A549 (cell line): Measurements from ENCODE around the gene DDX54. TPM values are rescaled to one million over a fixed set of nuclear protein-coding genes. Genes with fewer than 3 reads are reported as not detected.

ENCODE experiments used
- ATAC-seq, 2 experiments: fragments of 200-7000 bp in 1 of 2; fragments of >200 bp in 1 of 2; cut with Nextera tagmentation in 1 of 2; cut with Tn5 transposase in 1 of 2; 3 replicates each; pipeline versions ENCODE4 v1.8.0 to v1.9.1; 2018 to 2020; ENCODE audit warnings: mild to moderate bottlenecking in 1 of 2, moderate library complexity in 1 of 2
- CTCF ChIA-PET: fragments of 300-600 bp; sonication (Branson Sonifier 250); formaldehyde crosslinking; extraction: SDS; loops from one replicate; lab custom pipeline; 2021; ENCODE audit warnings: antibody characterized with exemption, inconsistent platforms; lab: Yijun Ruan, JAX
- POLR2A ChIA-PET: fragments of 350-600 bp; formaldehyde crosslinking; extraction: SDS; loops from one replicate; lab custom pipeline; 2021; ENCODE audit warnings: antibody characterized with exemption, inconsistent platforms; lab: Yijun Ruan, JAX
- DNase-seq, 2 experiments: peaks; one replicate each; pipeline versions ENCODE4 v3.0.0 to v3.0.0-alpha.2; 2011 to 2016; ENCODE audit warnings: low read depth in 1 of 2, low spot score in 1 of 2
- FAIRE-seq: peaks from 2 replicates; lab custom pipeline; 2011; peaks lifted over from hg19 to GRCh38; lab: Jason Lieb, UNC
- H3K27ac ChIP-seq, 2 experiments: fragments of >200 bp; sonication (Bioruptor Twin); formaldehyde crosslinking; 3 replicates each; pipeline ENCODE4 v1.5.1; 2016 to 2017
- H3K4me1 ChIP-seq: fragments of >200 bp; sonication (Bioruptor Twin); formaldehyde crosslinking; 3 replicates; pipeline ENCODE4 v1.6.1; 2016
- H3K4me2 ChIP-seq: fragments of >200 bp; sonication (Bioruptor Twin); formaldehyde crosslinking; 3 replicates; pipeline ENCODE4 v1.6.1; 2016
- H3K4me3 ChIP-seq: fragments of >200 bp; sonication (Bioruptor Twin); formaldehyde crosslinking; 3 replicates; pipeline ENCODE4 v1.5.1; 2016
- H3K9me3 ChIP-seq: fragments of >200 bp; sonication (Bioruptor Twin); formaldehyde crosslinking; 3 replicates; pipeline ENCODE4 v1.6.1; 2016
- CBX8 ChIP-seq: fragments of 200-600 bp; sonication (generic); IDR thresholded peaks from 2 replicates; pipeline ENCODE4 v1.6.1; 2016
- CEBPB ChIP-seq, 2 experiments: fragments of >200 bp in 1 of 2; sonication (Bioruptor Twin) in 1 of 2; formaldehyde crosslinking in 1 of 2; IDR thresholded peaks; 2 replicates each; pipeline ENCODE4 v1.6.1; 2012 to 2016
- CHD4 ChIP-seq: fragments of 200-600 bp; sonication (generic); IDR thresholded peaks from 2 replicates; pipeline ENCODE4 v1.6.1; 2016; ENCODE audit warnings: antibody characterized with exemption, mild to moderate bottlenecking, borderline replicate concordance
- EHMT2 ChIP-seq: fragments of 200-600 bp; sonication (generic); IDR thresholded peaks from 2 replicates; pipeline ENCODE4 v1.6.1; 2016; ENCODE audit warnings: antibody characterized with exemption, low read depth, mild to moderate bottlenecking, moderate library complexity
- FOXS1 ChIP-seq: fragments of 250-450 bp; sonication (Bioruptor Pico); IDR thresholded peaks from 2 replicates; pipeline ENCODE4 v1.5.0; 2020; ENCODE audit warnings: mild to moderate bottlenecking, moderate library complexity
- HDAC2 ChIP-seq: fragments of 200-600 bp; sonication (generic); IDR thresholded peaks from 2 replicates; pipeline ENCODE4 v1.6.1; 2016
- HOXA7 ChIP-seq: fragments of 250-450 bp; sonication (Bioruptor Pico); IDR thresholded peaks from 2 replicates; pipeline ENCODE4 v1.5.0; 2020; ENCODE audit warnings: mild to moderate bottlenecking, moderate library complexity
- JUNB ChIP-seq: fragments of >200 bp; sonication (Bioruptor Twin); formaldehyde crosslinking; IDR thresholded peaks from 2 replicates; pipeline ENCODE4 v1.6.1; 2016
- MAFK ChIP-seq: fragments of 450-650 bp; IDR thresholded peaks from 2 replicates; pipeline ENCODE4 v1.6.1; 2014; ENCODE audit not compliant: partially characterized antibody
- MYC ChIP-seq: IDR thresholded peaks from 2 replicates; pipeline ENCODE4 v1.6.1; 2012; ENCODE audit warnings: mild to moderate bottlenecking, inconsistent platforms, low read length, improper control_type of control experiment, borderline replicate concordance
- NFE2L2 ChIP-seq: fragments of 150-350 bp; conservative IDR thresholded peaks from 2 replicates; pipeline ENCODE4 v1.6.1; 2014; ENCODE audit warnings: low read length
- TFCP2L1 ChIP-seq: fragments of 250-450 bp; sonication (Bioruptor Pico); IDR thresholded peaks from 2 replicates; pipeline ENCODE4 v1.5.0; 2021; ENCODE audit warnings: mild to moderate bottlenecking
- ZC3H11A ChIP-seq: fragments of 450-650 bp; IDR thresholded peaks from 2 replicates; pipeline ENCODE4 v1.6.1; 2014; ENCODE audit warnings: antibody characterized with exemption, mild to moderate bottlenecking
- WGBS: methylation state at CpG from one replicate; pipeline ENCODE4 v1.1.6; 2017; ENCODE audit errors: missing lambda C conversion rate; 5-methylcytosine and 5-hydroxymethylcytosine counted together
- polyA plus RNA-seq, 4 experiments: library from polyadenylated mRNA; depleted of rRNA in 3 of 4; stranded (reverse); fragments of >200 nt; fragmentation: RNase III in 1 of 4; extraction: RNeasy Plus Mini Kit Qiagen cat#74134 plus additional on column Dnase treatment in 1 of 4; gene quantifications; 2 replicates in 3 of 4; 3 replicates in 1 of 4; pipeline ENCODE4 v1.2.3, GENCODE V29; 2011 to 2017
- TF ChIP-seq, protein P1 (sequence below): fragments of >200 bp; sonication (Bioruptor Twin); formaldehyde crosslinking; IDR thresholded peaks from 2 replicates; pipeline ENCODE4 v1.6.1; 2016
- TF ChIP-seq, protein P2 (sequence below): fragments of 250-450 bp; sonication (Bioruptor Pico); IDR thresholded peaks from 2 replicates; pipeline ENCODE4 v1.5.0; 2021; ENCODE audit warnings: mild to moderate bottlenecking, moderate library complexity, borderline replicate concordance
- TF ChIP-seq, protein P3 (sequence below): fragments of 200-600 bp; sonication (generic); IDR thresholded peaks from 2 replicates; pipeline ENCODE4 v1.6.1; 2016; ENCODE audit warnings: antibody characterized with exemption, mild to moderate bottlenecking, moderate library complexity
- TF ChIP-seq, protein P4 (sequence below): IDR thresholded peaks from 2 replicates; pipeline ENCODE4 v1.6.1; 2012
- TF ChIP-seq, protein P5 (sequence below): fragments of >200 bp; sonication (Bioruptor Twin); formaldehyde crosslinking; IDR thresholded peaks from 3 replicates; pipeline ENCODE4 v1.6.1; 2016

DDX54 gene
- polyA plus RNA-seq, 2 of the 4 experiments (the other 2 are of a cell fraction), result 62.4 to 64.5 TPM

DNA sequence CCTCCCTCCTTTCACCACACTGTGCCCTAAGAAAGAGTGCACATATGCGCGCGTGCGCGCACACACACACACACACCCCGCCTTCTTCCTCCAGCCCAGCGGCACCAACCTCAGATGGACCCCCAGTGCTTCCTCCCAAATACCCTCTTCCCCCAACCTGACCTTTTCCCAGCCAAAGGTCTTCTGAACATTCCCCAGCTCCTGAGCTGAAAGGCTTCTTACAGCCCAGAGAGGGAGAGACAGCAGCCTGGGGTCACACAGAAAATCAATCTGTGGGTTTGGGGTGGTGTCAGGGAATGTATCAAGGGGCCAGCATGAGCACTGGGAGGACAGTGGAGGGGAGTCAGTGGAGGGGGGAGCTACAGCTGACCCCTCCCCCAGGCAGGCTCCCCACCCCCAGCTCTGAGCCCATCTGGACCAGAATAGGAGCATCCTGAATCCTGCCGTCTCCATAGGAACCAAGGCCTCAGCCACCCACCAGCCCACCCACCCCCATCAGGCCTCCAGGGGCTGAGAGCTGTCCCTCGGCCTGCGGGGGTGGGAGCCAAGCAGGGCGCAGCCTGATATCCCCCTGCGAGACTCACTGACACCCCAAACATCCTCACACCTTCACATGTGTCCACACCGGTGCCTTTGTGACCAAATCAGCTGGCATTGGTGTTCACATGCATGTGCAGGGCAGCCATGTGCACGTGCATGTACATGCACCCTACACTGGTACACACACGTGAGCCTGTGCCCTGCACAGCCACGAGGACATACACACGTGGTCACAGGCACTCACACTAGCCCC, 55.4 kb downstream of the DDX54 start:
- Histone ChIP-seq H3K4me1 (peaks cover 3% of the 10 kb centered on the region; the same call in 1 of the 3 replicates), H3K4me2 (no peak overlapping the region), H3K27ac (no peak overlapping the region), H3K9me3 (no peaks in the 10 kb centered on the region), H3K4me3 (no peak overlapping the region)
- FAIRE-seq (no peak), DNase-seq (no peak), ATAC-seq (peak in 1 of 2 experiments; percentile 2; a peak in 1 of 6 replicates)
- TF ChIP-seq, protein P1, sequence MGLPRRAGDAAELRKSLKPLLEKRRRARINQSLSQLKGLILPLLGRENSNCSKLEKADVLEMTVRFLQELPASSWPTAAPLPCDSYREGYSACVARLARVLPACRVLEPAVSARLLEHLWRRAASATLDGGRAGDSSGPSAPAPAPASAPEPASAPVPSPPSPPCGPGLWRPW, result no peak
- TF ChIP-seq, protein P2, sequence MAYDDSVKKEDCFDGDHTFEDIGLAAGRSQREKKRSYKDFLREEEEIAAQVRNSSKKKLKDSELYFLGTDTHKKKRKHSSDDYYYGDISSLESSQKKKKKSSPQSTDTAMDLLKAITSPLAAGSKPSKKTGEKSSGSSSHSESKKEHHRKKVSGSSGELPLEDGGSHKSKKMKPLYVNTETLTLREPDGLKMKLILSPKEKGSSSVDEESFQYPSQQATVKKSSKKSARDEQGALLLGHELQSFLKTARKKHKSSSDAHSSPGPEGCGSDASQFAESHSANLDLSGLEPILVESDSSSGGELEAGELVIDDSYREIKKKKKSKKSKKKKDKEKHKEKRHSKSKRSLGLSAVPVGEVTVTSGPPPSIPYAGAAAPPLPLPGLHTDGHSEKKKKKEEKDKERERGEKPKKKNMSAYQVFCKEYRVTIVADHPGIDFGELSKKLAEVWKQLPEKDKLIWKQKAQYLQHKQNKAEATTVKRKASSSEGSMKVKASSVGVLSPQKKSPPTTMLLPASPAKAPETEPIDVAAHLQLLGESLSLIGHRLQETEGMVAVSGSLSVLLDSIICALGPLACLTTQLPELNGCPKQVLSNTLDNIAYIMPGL (CRISPR knock-in tag), result no peak
- TF ChIP-seq TFCP2L1 (no peak), HOXA7 (CRISPR knock-in tag) (no peak), ZC3H11A (no peak), NFE2L2 (no peak)
- TF ChIP-seq, protein P3, sequence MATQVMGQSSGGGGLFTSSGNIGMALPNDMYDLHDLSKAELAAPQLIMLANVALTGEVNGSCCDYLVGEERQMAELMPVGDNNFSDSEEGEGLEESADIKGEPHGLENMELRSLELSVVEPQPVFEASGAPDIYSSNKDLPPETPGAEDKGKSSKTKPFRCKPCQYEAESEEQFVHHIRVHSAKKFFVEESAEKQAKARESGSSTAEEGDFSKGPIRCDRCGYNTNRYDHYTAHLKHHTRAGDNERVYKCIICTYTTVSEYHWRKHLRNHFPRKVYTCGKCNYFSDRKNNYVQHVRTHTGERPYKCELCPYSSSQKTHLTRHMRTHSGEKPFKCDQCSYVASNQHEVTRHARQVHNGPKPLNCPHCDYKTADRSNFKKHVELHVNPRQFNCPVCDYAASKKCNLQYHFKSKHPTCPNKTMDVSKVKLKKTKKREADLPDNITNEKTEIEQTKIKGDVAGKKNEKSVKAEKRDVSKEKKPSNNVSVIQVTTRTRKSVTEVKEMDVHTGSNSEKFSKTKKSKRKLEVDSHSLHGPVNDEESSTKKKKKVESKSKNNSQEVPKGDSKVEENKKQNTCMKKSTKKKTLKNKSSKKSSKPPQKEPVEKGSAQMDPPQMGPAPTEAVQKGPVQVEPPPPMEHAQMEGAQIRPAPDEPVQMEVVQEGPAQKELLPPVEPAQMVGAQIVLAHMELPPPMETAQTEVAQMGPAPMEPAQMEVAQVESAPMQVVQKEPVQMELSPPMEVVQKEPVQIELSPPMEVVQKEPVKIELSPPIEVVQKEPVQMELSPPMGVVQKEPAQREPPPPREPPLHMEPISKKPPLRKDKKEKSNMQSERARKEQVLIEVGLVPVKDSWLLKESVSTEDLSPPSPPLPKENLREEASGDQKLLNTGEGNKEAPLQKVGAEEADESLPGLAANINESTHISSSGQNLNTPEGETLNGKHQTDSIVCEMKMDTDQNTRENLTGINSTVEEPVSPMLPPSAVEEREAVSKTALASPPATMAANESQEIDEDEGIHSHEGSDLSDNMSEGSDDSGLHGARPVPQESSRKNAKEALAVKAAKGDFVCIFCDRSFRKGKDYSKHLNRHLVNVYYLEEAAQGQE, result no peak
- ChIA-PET POLR2A (no interaction called here), CTCF (interaction anchor here (0.7 to 1.6 kb wide), 9 partner anchors 8 to 81 kb away, joined by 3 to 5 read pairs (median 3); no protein-coding TSS in a partner anchor)
- 79% methylated on average over 14 of the region's 17 CpGs for WGBS

DNA sequence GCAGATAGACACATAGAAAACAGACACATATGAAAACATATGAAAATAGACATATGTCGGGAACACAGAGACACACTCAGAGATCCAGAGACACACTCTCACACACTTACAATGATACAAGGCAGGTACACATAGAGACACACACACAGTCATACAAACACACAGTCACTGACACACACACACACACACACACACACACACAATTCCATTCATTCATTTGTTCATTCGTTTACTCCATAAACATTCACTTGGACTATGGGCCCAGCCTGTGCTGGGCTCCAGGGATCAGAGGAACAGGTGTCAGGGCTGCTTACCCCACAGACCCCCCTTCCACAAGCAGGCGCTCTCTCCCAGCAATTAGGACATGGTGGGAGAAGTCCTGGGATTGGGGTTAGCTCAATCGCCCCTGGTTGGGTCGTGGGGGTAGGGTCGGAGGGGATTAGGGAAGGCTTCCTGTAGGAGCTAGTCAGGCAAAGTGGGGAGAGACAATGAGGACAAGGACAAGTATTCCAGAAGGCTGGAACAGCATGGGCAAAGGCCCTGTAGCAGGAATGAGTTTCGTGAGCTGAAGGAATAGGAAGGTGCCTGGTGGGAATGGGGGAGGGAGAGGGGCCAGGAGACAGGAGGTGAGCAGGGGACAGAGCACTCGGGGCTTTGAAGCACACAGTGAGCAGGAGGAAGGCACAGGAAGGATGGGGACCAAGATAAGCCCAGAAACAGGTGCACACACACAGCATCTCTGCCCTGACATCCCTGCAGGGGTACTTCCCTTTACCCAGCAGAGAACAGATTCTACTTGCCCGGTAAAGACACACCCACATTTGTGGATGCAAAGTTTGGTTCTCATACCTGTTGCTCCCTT, 56.2 kb downstream of the DDX54 start:
- Histone ChIP-seq H3K4me2 (no peak overlapping the region), H3K4me3 (no peak overlapping the region), H3K27ac (no peak overlapping the region), H3K9me3 (no peaks in the 10 kb centered on the region), H3K4me1 (0 out of 3 replicates have a peak, but pooled peaks cover 3% of the 10 kb centered on the region)
- ChIA-PET POLR2A (no interaction called here), CTCF (interaction anchor here (0.7 to 1.6 kb wide), 8 partner anchors 9 to 80 kb away, joined by 3 to 5 read pairs (median 3); no protein-coding TSS in a partner anchor)
- TF ChIP-seq MAFK, result no peak
- no peak for TF ChIP-seq MYC
- TF ChIP-seq FOXS1 (CRISPR knock-in tag), result no peak
- TF ChIP-seq EHMT2, result no peak
- TF ChIP-seq CHD4, result no peak
- TF ChIP-seq, protein P4, sequence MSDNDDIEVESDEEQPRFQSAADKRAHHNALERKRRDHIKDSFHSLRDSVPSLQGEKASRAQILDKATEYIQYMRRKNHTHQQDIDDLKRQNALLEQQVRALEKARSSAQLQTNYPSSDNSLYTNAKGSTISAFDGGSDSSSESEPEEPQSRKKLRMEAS, result no peak
- no peak for TF ChIP-seq CBX8
- no peak for TF ChIP-seq CEBPB (IDR thresholded peaks at IDR 0.05)
- no peak for TF ChIP-seq JUNB
- TF ChIP-seq, protein P5, sequence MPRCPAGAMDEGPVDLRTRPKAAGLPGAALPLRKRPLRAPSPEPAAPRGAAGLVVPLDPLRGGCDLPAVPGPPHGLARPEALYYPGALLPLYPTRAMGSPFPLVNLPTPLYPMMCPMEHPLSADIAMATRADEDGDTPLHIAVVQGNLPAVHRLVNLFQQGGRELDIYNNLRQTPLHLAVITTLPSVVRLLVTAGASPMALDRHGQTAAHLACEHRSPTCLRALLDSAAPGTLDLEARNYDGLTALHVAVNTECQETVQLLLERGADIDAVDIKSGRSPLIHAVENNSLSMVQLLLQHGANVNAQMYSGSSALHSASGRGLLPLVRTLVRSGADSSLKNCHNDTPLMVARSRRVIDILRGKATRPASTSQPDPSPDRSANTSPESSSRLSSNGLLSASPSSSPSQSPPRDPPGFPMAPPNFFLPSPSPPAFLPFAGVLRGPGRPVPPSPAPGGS, result no peak
- TF ChIP-seq HDAC2, result no peak
- FAIRE-seq (no peak), ATAC-seq (no peak), DNase-seq (no peak)
- 47% methylated on average over 9 of the region's 9 CpGs for WGBS
